Fibroblast of skin of back (primary cell): ENCODE measurements around the gene FCN1. TPM values are rescaled to one million over a fixed set of nuclear protein-coding genes. Genes with fewer than 3 reads are reported as not detected.
"Not testable (repeated sequence)": the region's sequence is repeated elsewhere in the genome, so short reads cannot be mapped to it uniquely, and the experiment has no call there.

Experiments used
- DNase-seq: peaks from one replicate; pipeline ENCODE4 v3.0.0-alpha.2; 2013
- polyA plus RNA-seq, 2 experiments: library from polyadenylated mRNA; unstranded; fragments of 120-200 nt; gene quantifications; one replicate each; pipeline ENCODE4 v1.2.1, GENCODE V29; 2013; ENCODE audit not compliant: insufficient read length in 2 of 2

Gene FCN1
- polyA plus RNA-seq (2013, experiment 1 of 2; ENCODE audit: insufficient read length) = 0.02 TPM
- not detected for polyA plus RNA-seq (2013, experiment 2 of 2; ENCODE audit: insufficient read length)

GRCh38 chr9:134917431-134918373 lies at the start of gene FCN1:
TSS of gene FCN1 (minus strand) at chr9:134917912. CDS start at chr9:134917871, 41 bp downstream.
- DNase-seq = no peak

DNA sequence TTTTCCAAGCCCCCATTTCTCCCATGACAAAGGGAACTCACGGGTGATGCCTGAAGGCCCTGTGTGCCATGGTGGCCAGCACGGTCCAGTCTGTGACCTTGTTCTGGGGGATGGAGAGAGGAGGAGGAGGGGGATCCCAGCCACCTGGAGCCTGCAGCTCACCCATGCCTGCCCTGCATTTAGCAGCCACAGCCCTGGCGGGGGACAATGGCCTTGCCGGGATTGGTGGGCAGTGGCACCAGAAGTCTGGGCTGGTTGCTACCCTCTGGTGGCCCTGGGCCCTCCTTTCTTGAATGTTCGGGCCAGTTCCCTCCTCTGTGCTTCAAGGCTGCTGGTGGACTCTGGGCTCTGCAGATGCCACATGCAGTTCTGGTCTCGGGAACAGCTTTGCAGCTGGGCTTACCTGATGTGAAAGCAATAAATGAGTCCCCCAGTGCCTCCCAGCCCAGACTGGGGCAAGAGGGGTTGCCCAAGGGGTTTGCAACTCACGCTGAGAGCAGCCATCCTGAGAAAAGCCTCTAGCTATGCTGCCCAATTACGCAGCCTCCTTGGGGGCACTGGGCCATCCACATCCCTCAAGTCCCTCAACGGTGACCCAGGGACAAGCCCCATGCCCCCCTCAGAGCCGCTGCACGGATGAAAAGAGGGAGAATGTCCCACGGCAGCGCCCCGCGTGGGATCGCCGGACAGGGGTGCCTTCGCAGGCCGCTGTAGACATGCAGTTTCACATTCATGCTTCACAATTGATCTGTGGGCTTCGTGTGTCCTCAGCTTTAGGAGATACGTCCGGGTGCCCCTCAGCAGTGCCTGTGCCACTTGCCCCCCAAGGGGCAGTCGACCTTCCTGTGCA lies 49.2 kb upstream of the FCN1 start:
- no peak for DNase-seq

DNA sequence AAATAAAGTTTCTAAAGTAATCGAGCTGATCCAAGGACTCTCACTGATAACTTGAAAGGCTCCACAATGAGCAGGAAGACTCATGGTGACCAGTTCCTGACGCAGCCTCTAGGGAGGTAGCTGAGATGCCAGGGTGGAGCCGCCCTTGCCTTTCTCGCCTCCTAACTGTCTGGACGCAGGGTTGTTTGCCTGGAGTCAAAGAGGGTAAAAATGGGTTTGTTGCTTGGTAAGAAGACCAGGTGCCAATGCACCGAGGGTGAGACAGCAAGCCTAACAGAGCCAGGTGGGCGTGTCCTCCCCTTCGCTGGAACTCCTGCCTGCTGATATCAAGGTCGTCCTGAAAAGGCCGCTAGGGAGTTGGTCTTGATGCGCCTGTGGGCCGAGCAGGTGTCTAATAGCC lies 48.6 kb upstream of the FCN1 start:
- DNase-seq = no peak

DNA sequence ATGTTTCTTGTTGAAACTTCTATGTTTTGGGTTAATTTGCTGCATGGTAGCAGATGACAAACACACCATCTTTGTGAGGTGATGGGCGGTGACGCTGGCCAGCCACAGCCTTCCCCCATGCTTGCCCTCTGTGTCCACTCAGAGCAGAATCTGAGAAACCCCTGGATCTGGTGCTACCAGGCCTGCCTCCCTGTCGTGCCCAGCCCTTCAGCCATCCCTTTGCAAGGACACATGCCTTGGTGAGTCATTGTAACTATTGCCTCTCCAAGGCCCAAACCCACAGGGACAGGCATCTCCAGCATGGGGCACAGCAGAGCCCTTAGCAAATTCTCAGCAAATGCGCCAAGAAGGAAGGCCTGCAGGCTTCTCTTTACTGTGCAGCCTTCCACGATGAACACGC lies 48.1 kb upstream of the FCN1 start:
- no peak for DNase-seq

GRCh38 chr9:134965411-134965810 lies 47.7 kb upstream of the FCN1 start:
- DNase-seq = no peak

GRCh38 chr9:134964271-134965055 lies 46.8 kb upstream of the FCN1 start:
- no peak for DNase-seq

- no peak for DNase-seq
These were observed 45.8 kb upstream of the FCN1 start for GRCh38 chr9:134963546-134963945.

- DNase-seq = no peak
These were observed 45.3 kb upstream of the FCN1 start for GRCh38 chr9:134962973-134963364.

GRCh38 chr9:134962065-134962972 lies 44.6 kb upstream of the FCN1 start:
- DNase-seq = no peak

DNA sequence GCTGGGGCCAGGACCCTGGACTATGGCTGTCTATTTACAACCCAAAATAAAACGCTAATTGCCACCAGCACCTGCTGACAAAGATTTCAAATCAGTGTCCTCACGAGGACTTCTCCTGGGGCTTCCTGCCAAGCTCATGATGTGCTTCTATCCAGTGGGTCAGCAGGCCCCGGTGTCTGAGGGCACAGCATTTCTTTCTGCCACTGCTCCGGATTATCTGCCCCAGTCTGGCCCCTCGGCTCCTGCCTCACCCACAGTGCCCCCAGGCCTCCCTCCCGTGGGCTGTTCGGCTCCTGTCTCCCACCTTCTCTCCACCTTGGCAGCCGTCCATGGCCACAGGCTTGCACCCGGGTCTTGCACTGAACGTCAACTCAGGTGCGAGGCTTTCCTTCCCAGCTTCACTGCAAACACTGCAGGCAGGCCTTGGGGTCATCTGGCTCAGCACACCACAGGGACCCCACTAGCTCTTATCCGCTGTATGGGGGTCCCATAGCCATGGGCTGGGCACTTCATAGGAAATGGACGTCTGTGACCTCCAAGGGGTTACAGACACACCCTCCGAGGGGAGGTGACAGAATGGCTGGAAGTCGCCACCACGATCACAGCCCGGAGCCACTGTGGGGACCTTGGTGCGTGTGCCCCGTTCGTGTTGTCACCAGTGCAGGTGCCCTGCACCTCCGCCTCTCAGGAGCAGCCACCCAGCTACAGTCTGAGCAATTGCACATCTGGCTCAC lies 43.8 kb upstream of the FCN1 start:
- no peak for DNase-seq

GRCh38 chr9:134960701-134961181 lies 43.0 kb upstream of the FCN1 start:
- no peak for DNase-seq

GRCh38 chr9:134959971-134960310 lies 42.2 kb upstream of the FCN1 start:
- DNase-seq = no peak

DNA sequence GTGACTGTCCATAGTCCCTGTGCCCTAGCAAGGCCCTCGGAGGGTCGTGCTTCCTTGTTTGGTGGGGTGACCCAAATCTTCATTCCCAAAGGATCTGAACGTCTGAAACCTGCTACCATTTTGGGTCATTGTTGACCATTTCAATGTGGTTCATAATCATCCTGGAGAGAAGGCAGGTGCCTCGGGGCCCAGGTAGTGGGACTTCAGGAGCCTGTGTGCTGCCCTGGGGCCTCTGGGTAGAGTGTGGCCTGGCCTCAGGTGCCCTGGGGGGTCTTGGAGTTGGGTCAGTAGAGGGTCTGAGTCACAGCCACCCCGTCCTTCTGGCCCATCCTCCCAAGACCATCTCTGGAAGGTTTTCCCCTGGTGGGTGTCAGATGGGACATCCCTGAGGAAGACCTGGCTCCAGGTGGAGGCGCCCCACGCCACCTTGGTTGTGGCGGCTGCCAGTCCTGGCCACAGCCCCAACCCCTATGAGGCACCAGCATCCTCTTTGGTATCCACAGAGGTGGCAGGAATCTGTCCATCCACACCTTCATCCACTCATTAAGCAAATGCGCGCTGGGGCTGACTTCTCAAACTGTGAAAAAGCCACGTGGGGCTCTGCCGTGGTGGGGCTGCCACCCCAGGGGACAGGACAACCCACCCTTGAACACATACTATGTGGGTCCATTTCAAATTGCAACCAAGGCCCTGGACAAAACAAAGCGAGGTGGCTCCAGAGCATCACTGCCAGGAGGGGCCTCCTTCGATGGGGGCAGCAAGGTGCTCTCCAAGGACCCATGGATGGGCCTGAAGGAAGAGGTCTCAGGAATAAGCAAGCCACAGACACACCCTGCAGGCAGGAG lies 41.6 kb upstream of the FCN1 start:
- DNase-seq = no peak

GRCh38 chr9:134957945-134958227 lies 40.2 kb upstream of the FCN1 start:
- DNase-seq = no peak

GRCh38 chr9:134957165-134957944 lies 39.6 kb upstream of the FCN1 start:
- no peak for DNase-seq

- DNase-seq = not testable (repeated sequence)
These were observed 38.7 kb upstream of the FCN1 start for GRCh38 chr9:134956387-134956786.

DNA sequence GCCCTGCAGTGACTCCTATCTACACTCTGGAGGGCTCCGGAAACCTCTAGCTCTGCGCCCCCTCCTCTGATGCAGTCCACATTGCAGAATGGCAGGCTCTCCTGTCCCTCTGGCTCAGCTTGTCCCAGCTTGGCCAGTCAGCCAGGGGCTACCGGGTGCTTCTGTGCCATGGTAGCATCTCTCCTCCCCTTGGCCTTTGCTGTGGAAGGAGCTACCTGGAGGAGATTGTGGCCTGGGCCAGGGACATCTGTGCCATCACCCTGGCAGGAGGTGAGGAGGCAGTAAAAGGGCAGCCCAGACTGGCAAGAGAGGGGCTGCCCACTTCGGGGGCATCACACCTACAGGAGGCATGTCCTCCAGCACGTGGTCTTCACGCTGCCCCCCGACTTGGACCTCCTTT lies 38.1 kb upstream of the FCN1 start:
- no peak for DNase-seq

DNA sequence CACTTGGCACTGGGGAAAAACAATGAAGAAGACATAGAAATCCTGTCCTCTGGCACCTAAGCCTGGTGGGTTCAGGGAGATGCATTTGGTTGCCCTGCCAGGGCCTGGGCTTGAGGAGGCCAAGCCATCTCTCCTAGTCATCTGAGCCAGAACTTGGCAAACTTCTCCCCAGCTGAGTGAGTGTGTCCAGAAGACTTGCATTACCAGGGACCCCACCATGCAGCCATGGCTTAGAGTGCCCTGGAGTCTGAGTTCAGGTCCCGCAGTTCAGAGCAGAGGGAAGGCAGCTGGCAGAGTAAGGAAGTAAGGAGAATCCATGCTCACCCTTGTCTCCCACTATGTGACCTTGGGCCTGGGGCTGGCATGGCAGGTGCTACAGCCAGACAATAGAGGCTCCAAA lies 37.4 kb upstream of the FCN1 start:
- DNase-seq = no peak

GRCh38 chr9:134951994-134952393 lies 34.3 kb upstream of the FCN1 start:
- no peak for DNase-seq
